HG02623 (cell line): ENCODE data around the gene CMIP.

ENCODE experiments used
- ATAC-seq: cut with Tn5 transposase; IDR thresholded peaks from one replicate; pipeline ENCODE4 v1.9.1; 2021; ENCODE audit warnings: moderate library complexity; ENCODE audit not compliant: unreplicated experiment

The CMIP gene

DNA sequence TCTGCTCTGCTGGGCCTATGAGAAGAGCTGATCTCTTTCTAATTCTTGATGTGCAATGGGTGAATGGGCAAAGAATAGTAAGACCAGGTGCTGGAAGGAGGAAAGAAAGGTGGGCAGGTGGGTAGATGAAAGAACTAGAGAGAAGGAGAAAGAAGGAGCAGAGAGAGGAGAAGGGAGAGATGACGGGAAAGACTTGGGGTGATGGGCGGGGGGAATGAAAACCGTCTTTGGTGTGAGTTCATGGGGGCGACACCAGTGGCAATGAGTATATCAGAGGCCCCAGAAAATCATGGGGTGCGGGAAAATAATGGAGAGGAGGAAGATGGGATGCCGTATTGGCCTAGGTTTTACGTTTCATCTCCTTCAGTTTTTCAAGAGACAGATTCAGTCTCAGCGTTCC, 205.7 kb downstream of the CMIP start:
- ATAC-seq = no peak

DNA sequence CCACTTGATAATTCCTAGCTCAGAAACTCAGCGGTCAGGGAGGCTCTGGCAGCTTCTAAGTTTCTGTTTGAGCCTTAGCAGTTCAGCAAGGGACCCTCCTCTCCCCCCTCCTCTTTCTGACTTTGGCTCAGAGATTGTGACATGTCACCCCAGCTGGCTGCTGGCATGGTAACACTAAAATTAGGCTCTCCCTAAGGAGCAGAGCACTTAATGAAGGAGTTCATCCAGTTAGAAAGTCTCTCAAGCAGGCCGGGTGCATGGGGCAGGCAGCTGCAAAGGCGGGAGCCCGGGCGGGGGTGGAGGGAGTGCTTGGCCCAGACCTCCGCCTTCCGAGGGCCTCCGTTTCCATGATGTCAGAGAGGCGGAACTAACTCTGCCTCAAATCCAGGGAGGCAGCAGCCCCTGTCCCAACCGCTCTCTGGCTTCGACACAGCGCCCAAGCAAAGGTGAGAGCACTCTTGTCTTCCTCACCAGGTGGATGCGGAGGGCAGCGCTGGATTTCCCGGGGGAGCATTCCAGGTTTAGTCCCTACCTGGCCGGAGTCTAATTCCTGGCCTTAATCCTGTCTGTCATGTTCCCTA, 206.5 kb downstream of the CMIP start:
- ATAC-seq = no peak

DNA sequence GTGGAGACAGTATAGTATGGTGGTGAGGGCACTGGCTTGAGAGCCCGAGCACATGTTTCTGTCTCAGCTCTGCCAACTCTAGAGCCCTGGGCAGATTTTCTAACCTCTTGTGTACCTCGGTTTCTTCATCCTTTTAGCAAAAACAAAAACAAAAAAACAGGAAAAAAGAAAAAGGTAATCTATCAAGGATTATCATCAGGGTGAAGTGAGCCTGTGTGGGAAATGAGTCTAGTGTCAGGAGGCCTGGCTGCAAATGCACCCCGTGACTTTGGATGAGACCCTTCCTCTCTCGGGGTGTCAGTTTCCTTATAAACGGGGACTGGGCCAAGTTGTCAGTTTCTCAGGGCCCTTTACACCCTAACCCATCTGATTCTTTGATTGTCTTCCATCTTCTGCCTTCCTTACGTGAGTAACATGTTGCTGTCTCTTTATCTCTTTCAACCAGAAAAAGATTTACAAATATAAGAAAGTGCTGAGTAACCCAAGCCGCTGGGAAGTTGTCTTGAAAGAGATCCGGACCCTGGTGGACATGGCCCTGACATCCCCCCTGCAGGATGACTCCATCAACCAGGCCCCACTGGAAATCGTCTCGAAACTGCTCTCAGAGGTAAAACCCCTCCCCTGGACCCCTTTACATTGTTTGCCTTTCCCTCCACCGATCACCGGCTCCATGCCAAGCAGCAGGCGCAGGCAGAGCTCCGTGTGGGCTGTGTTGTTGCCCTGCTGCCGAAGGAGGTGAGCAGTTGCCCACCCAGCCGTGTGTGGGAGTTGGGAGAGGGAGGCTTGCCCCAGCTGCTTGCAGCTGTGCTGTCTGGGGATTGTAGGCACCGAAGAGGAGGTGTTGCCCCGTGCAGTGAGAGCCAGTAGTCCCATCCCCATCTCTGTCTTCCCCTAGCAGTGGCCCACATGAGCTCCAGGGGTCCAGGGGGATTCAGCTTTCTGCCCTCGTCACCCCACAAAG, 207.4 kb downstream of the CMIP start:
- no peak for ATAC-seq

DNA sequence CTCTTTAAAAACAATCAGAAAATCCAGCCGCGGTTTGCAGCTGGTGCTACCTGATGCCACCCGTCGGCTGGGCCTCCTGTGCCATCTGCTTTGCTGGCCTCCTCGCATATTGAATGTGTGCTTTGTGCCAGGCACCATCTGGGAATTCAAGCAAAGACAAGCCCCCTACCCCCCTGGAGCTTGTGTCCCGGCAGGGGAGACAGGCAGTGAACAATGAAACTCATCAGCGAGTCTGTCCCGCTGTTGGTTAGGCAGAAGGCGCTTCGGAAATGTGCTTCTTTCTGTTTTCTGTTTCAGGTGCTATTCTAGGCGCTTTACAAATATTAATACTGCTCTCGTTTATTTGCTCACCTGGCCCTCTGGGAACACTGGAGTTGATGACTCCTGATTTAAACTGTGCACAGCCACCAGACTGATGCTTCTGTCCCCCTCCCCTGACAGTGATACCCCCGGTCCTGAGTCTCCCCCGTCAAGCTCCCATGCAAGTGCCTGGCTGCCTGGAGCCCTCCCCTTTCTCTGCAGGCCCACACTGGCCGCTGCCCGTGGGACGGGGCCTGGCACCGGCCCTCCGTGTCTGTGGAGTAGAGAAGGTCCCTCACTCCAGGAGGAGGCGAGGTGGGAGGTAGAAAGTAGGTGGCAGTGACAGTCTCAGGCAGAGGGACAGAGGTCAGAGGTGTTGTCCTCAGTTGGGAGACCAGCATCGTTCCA, 208.3 kb downstream of the CMIP start:
- ATAC-seq = no peak

DNA sequence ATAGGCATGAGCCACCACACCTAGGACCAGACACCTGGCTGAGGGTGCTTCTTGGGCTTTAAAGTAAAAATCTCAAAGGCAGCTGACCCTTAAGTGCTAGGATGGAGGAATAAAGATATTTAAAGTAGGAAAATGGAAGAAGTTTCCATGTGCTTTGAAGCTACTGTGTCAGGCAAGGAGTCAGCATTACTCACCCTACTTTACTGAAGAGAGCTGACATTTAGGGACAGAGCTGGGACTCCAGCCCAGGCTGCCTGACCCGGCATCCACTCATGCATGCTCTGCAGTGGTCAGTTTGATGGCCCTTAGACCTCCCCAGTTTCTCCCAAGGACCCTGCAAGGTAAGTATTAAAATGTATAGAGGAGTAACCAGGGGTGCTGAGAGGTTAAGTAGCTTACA, 209.7 kb downstream of the CMIP start:
- no peak for ATAC-seq

DNA sequence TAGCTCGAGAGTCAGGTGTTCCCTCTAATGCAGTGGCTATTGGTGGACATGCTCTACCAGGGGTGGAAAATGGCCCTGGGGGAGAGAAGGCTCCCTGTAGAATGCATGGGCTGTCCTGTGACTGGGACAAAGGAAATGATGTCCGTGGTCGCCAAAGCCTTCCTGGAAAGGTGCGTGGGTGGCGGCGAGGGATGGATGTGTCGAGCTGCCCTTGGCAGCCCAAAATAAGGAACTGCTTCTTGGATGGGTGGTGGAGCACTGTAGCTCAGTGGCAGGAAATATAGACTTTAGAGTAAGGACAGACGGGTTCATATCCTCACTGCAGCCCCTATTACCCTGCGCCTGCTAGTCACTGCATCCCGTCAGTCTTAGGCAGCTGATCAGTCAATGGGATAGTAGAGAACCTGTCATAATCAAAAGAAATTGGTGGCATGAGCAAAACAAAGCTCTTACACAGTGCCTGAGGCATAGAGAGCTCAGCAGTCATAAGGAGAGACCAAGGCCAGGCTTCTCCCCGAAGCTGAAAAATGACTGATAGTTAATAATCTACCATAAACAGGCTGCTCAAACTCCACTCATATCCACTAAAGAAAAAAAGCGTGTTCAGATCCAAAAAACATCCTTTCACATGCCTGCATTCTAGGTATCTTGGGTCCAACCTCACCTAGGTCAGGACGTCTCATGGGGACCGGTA, 211.0 kb downstream of the CMIP start:
- no peak for ATAC-seq

DNA sequence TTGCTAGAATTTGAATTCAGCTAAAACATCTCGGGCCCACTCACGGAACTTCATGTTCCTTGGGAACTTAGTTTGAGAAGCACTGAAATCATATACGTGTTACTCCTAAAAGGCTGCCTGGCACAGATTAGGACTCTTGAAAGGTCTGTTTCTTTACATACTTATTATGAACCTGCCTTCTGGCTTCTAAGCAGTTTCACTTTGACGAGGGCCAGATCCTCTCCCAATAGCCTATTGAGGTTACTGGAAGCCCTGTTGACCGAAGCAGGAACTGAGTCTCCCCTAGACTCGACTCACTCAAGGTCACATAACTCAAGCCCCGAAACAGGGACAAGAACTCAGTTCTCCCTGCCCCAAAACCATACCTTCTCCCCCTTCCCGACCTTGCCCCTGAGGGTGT, 212.6 kb downstream of the CMIP start:
- ATAC-seq = no peak

DNA sequence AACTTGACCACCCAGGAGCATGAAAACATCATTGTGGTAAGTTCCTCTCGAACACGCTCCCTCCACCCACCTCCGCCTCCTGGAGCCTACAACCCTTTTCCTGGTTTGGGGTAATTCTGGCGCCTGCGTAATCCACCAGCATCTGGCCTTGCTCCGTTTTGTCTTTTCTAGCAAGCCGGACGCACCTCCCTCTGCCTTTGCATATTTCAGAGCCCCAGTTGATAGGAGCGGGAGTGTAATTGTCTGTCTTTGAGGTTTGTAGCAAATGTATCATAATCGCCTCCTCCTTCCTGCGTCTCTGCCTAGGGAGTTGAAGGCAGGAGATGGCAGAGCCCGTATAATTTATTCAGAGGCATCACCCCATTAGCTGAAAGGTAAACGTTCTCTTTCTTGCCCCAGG, 213.2 kb downstream of the CMIP start:
- no peak for ATAC-seq

DNA sequence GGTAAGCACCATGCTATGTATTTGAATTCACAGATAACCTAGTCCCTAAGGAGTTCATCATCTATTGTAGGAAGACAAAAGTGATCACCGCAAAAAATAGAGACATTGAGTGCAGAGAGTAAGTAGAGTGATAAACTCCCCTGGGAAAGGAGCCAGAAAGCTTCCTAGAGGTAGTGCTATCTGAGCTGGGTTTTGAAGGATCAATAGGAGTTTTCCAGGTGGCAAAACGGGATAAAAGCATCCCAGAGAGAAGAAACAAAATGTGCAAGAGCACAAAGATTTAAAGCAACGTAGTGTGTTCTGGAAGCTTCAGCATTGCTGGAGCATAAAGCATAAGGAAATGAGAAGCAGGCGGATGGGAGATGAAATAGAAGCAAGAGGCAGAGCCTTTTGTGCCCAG, 213.8 kb downstream of the CMIP start:
- ATAC-seq = no peak

DNA sequence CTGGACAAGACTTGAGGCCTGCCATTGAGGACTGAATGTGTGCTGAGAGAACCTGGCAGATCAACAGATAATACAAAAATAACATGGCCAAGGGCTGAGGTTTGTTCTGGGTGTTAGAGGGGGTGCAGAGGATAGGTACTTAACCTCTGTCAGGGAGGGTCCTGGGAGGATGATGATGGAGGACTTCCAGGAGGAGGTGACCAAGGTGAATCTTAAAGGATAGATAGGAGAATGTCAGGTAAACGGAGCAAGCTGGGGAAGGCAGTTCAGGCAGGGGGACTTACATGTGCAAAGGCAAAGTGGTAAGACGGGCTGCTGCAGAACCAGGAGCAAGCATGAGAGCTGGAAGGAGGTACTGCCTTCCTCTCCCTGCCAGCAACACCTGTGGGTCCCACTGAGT, 214.6 kb downstream of the CMIP start:
- ATAC-seq = no peak

DNA sequence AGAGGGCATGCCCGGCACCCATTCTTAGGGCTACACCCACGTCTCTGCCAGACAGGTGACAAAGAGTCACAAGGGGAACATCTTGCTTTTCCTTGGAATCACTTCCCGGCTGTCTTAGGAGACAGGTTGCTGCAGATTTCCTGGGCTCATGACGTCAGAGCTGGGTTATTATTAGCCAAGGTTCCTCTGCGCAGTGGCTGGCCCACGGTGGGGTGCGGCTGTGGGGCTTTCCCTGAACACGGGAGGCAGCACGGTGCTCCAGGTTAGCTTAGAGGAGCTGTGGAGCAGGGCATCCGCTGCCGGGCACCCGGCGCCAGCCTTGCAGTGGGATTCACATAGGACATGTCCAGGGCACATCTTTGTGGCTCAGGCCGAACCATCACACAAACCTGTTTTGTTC, 216.5 kb downstream of the CMIP start:
- no peak for ATAC-seq

DNA sequence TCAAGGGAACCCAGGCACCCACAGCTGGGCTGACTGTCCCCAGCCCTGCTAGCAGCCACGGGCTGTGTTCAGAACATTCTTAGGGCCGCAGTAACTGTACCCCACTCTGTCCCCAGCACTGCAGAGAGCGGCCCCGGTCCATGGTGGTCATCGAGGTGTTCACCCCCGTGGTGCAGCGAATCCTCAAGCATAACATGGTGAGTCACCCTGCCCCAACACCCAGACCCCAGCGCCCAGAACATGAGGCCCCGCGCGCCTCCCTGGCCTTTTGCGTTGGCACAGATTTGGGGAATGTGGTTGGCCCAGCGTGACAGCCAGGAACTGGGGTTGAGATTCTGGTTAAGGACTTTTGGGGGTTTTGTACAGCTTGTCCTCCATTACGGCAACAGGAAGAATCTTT, 219.5 kb downstream of the CMIP start:
- no peak for ATAC-seq

DNA sequence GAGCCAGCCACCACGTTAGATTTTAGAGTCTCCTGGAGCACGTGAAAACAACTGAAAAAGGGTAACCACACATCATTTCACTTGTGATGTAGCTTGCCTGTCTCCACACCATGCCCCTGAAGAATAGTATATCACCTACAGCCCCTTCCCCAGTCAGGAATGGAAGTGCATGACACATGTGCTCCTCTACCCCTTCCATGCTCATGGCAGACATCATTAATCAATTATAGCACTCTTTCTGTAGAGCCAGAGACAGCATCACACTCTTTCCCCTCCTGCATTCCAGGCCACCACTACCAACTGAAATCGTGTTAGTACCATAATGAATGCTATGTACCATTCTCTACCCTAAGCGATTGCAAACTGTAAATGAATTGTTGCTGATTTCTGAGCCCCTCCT, 221.0 kb downstream of the CMIP start:
- no peak for ATAC-seq

DNA sequence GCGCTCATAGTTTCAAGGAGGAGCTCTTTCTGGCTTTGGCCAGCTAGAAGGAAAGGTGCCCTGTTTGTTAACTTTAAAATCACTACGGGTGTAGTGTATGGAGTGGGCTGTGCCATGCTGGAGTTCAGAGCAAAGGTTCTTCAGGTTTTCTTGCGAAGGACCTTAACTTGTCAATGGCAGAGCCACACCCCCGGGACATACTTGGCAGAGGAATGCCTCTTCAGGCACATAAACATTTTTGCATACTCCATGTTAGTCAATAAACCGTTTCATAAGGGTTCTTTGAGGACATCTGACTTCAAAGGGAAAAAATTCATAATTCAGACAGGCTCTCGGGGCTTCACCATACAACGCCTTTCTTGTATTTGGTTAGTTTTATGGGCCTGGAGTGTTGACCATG, 221.5 kb downstream of the CMIP start:
- no peak for ATAC-seq

DNA sequence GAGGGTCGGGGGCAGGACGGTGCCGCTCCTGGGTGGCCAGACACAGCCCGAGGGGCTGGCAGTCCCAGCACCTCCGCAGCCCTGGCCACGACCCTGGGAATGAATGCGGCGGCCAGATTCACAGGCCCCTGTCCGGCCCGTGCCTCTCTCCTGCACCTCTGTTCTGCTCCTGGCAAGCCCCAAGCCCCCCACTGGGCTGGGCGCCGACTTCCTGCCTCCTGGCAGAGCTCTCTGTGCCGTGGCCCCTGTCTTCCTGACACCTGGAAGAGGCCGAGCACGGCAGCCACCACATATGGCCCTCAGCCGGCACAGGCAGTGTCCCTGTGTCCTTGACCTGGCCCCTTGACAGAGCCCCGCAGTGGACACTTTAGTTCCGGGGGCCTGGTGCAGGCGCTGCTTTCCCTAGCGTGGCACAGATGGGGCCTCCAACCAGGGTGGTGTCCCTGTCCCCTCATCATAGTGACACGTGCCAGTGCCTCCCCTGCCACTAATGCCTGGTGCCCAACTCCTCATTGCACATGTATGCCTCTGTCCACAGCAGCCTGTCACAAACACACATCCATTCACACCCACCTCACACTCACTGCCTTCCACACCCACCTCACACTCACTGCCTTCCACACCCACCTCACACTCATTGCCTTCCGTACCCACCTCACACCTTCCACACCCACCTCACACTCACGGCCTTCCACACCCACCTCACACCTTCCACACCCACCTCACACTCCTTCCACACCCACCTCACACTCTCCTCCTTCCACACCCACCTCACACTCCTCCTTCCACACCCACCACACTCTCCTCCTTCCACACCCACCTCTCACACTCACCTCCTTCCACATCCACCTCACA, 223.9 kb downstream of the CMIP start:
- ATAC-seq = no peak

DNA sequence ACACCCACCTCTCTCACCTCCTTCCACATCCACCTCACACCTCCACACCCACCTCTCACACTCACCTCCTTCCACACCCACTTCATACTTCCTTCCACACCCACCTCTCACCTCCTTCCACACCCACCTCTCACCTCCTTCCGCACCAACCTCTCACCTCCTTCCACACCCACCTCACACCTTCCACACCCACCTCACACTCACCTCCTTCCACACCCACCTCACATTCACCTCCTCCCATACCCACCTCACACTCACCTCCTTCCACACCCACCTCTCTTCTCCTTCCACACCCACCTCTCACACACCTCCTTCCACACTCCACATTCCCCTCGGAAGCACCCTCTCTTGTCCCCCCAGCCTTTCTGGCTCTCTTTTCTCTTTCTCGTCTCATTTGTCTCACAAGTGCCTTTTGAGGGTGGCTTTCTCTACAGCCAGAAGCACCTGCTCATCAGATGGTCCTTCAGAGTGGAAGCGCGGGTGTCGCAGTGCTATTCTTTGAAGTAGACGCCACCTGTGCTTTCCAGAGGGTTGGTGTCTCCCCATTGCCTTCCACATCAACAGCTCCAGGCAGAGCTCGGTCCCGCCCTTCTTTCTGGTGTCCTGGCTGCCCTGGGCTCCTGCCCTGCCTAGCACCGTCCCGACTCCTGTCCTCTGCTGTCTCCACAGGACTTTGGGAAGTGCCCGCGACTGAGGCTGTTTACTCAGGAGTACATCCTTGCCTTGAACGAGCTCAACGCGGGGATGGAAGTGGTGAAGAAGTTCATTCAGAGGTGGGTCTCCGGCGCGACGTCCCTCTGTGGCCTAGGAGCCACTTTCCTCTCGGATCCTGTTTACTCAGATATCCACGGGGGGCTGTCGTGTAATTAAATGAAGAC, 225.1 kb downstream of the CMIP start:
- no peak for ATAC-seq

DNA sequence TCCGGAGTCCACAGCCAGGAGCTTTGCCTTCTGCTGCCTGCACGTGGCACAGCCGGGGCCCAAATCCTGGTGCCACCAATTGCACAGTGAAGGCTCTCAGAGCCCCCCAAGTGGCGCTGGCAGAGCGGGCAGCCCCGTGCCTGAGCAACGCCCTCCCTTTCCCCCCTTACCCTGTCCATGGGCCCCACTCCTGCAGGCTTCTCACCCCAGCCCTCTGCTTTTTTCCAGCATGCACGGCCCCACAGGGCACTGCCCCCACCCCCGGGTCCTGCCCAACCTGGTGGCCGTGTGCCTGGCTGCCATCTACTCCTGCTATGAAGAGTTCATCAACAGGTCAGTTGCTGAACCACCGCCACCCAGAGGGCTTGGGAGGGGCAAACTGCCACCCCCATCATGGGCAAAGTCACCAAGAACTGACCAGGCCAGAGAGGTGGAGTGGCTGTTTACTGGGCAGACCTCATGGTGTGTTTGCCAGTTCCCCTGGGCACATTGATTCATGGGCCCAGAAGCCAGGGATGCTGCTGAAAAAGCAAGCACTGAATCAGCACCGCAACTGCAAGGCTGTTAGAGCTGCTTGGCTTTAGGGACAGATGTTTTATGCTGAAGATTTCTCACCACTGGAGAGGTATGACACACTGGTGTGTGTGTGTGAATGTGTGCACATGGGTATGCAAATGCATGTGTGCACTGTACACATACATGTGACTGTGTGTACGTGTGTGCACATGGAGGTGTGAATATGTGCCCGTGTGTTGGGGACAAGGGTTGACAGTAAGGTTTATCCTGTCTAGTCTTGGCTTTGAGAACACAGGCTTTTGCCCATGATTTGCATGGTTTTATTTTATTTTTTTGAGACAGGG, 227.4 kb downstream of the CMIP start:
- ATAC-seq = no peak

DNA sequence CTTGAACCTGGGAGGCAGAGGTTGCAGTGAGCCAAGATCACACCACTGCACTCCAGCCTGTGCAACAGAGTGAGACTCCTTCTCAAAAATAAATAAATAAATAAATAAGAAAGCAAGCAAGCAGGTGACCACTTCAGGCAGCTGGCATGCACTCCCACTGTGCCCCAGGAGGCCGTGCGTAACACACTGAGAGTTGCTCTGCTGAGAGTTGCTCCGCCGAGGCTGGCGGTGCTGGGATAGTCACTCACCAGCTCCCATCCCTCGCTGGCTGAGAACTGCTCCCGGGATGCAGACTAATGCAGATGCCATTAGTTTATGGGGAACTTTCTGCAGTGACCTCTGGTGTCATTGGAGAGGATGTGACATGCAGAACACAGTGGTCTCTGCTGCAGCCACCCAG, 228.8 kb downstream of the CMIP start:
- no peak for ATAC-seq

DNA sequence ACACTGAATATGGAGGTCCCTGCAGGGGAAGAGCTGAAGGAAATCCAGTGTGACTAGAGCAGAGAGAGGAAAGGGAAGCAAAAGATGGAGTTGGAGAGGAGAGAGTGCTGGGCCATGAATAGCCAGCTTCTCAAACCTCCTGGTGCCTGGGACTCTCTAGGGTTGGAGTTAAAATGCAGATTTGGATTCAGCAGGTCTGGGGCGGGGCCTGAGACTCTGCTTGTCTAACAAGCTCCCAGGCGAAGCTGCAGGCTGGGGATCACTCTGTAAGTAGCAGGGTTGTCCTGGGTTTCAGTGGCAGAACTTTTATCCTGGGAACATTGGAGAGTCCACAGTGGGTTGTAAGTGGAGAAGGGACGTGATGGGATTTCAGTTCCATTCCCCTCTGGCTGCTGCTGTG, 231.1 kb downstream of the CMIP start:
- no peak for ATAC-seq
